GM19328 (cell line): Measurements from ENCODE around the gene RFPL4A.

Experiments
- ATAC-seq: cut with Tn5 transposase; IDR thresholded peaks from one replicate; pipeline ENCODE4 v1.9.1; 2021; ENCODE audit warnings: mild to moderate bottlenecking, moderate library complexity; ENCODE audit not compliant: unreplicated experiment

Gene RFPL4A

DNA sequence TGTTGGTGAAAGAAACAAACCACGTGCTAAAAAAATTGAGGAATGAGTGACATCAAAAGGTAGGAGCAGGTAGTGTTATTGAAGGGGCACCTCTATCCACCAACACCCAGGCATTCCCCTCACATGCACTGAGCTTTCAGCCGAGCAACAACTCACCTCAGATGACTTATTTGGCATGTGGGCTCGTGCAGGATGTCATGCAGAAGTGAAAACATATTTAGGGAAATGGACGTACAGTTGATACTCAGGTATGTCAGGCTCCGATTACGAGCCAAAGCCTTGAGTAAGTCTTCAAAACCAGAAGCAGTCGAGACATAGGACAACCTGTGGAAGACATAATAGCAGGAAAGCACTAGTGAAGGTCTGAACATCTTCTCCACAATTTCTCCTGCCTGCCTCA lies 42.5 kb downstream of the RFPL4A start:
- ATAC-seq, result no peak

- ATAC-seq, result no peak
Measured at GRCh38 chr19:55802281-55802680, 43.4 kb downstream of the RFPL4A start.

- no peak for ATAC-seq
Measured at GRCh38 chr19:55809381-55810058, 50.6 kb downstream of the RFPL4A start.

- no peak for ATAC-seq
Measured at GRCh38 chr19:55811340-55811739, 52.4 kb downstream of the RFPL4A start.

DNA sequence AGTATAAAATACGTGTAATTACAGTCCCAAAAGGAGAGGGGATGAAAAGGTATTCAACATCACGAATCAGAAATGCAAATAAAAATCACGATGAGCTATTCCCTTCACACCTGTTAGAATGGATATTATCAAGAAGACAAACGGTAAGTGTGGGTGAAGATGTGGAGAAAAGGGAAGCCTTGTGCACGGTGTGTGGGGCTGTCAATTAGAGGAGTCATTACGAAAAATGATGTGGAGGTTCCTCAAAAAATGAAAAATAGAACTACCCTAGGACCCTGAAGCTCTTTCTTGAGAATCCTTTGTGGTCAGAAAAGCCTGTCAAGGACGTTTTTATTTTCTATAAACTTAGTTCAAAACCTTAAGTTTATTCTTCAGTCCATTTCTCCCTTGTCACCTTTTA lies 53.6 kb downstream of the RFPL4A start:
- no peak for ATAC-seq
